ENCODE data around the gene FOXO3.
"Not testable (repeated sequence)": the region's sequence is repeated elsewhere in the genome, so short reads cannot be mapped to it uniquely, and the experiment has no call there.

The FOXO3 gene

DNA sequence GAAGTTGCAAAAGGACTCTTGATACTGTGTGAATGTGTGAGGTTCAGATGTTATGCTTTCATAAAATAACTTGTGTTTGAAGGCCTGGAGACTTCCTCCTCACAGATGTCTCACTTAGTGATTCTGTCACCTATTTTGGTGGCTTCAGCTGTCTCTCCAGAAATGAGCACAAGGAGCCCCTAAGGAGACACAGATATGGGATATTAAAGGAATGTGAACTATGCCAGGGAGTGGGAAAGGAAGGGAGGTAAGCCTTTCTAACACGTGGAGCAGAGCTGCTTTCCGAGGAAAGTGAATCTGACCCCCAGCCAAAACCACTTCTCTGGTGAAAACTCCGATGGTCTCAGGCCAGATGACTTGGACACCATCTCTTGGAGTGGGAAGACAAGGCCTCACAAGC lies 10.5 kb upstream of the FOXO3 start:
- DNase-seq (ENCODE audit: low read depth): no peak
- H3K4me3 ChIP-seq (ENCODE audit: low read depth, low read length): no peak overlapping the region

DNA sequence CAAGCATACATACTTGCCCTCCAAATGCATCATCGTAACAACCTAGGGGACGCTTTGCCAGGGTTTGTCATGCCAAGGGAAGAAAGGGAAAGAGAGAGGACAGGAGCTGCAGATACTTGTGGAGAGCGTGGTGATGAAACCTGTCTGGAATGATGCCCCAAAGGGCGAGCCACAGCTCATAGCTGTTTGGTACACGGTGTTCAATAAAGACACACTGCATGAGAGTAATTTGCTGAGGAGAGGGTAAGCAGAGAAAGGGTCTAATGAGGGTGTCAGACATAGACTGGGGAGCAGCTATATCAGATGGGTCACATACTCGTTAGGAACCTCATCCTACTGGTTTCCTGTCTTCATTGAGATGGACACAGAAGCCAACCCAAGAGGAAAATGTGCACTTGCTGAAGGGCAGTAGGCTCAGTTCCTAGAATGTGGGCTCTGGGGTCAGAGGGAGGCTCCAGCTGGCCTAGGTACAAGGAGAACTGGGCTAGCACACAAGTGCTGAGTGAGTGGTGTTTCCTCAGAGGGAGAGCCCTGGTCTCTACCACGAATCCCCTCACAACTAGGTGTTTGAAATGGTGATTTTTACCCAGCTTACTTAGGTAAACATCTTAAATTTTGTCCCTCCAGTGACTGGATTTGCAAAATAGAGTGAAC lies 5.2 kb upstream of the FOXO3 start:
- no peak for DNase-seq (ENCODE audit: low read depth)

GRCh38 chr6:108556250-108556649 lies 4.5 kb upstream of the FOXO3 start:
- H3K4me3 ChIP-seq (ENCODE audit: low read depth, low read length): no peak overlapping the region
- no peak for DNase-seq (ENCODE audit: low read depth)

More for the DNA sequence above, 5.2 kb upstream of the FOXO3 start:
- H3K4me3 ChIP-seq (ENCODE audit: low read depth, low read length): no peak overlapping the region

DNA sequence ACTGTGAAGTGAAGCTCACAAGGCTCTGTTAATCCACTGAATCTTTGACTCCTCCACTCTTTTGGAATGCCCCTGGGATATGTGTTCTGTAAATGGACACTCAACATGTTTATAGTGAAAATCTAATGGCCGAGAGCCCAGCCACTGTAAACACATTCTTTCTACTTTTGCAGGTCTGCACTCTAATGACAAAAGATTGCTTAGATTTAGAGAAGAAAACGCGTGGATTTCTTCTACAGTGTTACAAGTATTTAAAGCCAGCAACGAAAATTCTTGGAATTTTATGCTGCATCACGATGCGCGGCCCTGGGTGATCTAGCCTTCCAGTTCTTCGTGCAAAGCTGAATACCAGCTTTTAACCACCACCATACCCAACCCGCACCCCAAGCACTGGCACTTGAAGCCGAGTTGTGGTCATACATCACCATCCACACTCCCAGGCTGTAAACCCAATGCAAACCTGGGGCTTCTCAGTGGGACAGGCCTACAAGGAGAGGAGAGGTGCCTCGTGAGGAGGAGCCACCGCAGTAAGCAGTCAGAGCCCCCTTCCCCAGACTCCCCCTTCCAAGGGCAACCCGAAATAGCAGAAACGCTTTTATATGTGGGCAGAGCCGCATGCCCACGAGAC lies 3.7 kb upstream of the FOXO3 start:
- H3K4me3 ChIP-seq (ENCODE audit: low read depth, low read length): peak overlapping the region; percentile 68
- DNase-seq (ENCODE audit: low read depth): no peak

DNA sequence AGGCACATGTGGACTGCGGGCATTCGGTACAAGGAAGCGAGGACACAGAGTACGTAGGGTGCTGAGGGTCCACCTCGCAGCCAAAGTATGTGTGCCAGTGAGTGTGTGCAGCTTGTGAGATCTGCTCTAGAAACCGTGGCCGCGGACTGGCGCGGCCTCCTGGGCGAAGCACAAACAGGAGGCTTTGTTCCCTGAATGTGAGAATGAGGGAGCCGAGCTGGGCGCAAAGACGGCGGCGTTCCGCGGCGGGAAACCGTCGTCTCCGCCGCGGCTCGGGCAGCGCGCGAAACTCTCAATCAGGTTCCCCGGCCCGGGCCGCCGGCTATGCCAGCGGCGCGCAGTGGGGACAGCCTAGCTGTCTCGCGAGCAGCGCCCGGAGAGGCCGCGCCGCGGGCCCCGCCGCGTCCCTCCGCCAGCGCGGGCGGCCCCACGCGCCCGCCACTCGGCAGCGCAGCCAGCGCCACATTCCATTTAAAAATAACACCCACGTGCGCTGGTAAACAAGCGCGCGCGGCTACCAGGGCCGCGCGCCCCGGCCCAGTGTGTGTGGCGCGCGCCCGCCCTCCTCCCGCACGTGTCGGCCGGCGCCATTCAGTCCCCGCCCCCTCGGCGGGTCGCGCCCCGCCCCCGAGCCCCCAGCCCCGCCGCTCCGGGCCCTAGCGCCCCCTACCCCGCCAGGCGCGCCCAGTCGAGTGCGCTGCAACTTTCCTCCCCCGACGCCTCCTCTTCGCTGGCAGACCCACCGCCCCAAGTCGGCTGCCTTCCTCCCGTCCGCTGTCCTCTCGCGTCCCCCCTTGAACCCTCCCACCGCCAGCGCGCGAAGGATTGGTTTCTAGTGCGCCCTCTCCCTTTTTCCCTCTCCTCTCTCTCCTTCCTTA lies 3.0 kb upstream of the FOXO3 start:
- H3K4me3 ChIP-seq (ENCODE audit: low read depth, low read length): peak overlapping the region; percentile 68
- DNase-seq (ENCODE audit: low read depth): no peak

DNA sequence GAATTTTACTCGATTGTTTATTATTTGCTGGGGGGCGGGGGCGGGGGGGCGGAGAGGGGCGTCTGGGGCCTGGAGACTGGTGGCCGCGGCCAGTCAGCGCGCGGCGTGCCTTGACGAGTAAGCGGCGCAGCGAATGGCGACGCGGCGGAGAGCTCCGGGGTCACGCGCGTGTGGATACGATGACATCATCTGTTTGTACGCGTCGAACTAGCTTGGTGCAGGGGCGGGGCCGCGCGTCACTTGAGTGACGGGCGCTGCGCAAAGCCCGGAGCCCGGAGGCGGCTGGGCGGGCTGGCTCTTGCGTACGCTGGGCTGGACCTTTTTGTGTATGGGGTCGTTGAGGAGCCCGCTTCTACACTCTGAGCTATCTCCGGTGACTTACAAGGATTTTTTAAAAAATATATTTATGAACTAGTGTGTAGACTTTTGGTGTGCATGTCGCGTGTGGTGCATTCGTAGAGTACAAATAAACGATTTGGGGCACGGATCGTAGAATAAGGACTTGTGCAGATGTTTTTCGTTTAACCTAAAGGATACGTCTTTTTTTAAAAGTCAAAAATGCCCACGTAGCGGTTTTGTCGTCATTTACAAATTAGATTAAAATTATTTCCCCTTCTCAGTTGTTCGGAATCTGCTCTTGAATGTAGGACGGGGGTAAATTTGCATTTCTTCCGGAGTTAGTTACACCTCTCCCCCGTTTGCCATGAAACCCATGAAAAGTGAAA lies 2.2 kb upstream of the FOXO3 start:
- H3K4me3 ChIP-seq (ENCODE audit: low read depth, low read length): peak overlapping the region; percentile 91
- DNase-seq (ENCODE audit: low read depth): peak; percentile 99

- H3K4me3 ChIP-seq (ENCODE audit: low read depth, low read length): peak overlapping the region; percentile 91
- DNase-seq (ENCODE audit: low read depth): peak; percentile 59
Measured at GRCh38 chr6:108559097-108559883, 1.4 kb upstream of the FOXO3 start.

- peak overlapping the region; percentile 91 for H3K4me3 ChIP-seq (ENCODE audit: low read depth, low read length)
- DNase-seq (ENCODE audit: low read depth): peak; percentile 59
Measured at GRCh38 chr6:108559884-108560462, 744 bp upstream of the FOXO3 start.

DNA sequence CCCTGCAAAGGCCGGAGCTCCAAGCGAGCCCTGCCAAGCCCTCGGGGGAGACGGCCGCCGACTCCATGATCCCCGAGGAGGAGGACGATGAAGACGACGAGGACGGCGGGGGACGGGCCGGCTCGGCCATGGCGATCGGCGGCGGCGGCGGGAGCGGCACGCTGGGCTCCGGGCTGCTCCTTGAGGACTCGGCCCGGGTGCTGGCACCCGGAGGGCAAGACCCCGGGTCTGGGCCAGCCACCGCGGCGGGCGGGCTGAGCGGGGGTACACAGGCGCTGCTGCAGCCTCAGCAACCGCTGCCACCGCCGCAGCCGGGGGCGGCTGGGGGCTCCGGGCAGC lies 561 bp downstream of the FOXO3 start:
- H3K4me3 ChIP-seq (ENCODE audit: low read depth, low read length): peak overlapping the region; percentile 91
- DNase-seq (ENCODE audit: low read depth): not testable (repeated sequence)

- H3K4me3 ChIP-seq (ENCODE audit: low read depth, low read length): peak overlapping the region; percentile 91
- no peak for DNase-seq (ENCODE audit: low read depth)
Measured at GRCh38 chr6:108561742-108562502, 1.2 kb downstream of the FOXO3 start.

DNA sequence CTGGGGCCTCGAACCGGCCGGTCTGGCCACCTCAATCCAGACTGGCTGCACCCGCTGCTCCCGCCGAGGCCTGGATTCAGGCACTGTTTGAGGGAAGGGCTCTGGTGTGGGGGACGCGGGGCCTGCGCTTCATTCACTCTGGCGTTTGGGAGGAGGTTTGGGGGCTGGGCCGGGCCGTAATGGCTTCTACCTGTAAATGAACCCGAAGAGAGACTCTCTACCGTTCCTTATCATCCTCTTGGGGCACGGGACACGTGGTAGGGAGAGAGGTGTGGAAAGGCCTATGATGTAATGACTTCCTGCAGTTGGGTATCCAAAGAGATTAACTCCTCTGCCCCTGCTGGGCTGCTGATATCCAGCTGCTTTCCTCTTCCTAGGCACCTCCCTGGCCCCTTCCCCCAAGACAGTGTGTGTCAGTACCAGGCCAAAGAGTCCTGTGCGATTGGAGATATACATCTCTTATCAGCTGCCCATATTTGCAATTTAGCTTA lies 1.8 kb downstream of the FOXO3 start:
- no peak for DNase-seq (ENCODE audit: low read depth)
- H3K4me3 ChIP-seq (ENCODE audit: low read depth, low read length): peak overlapping the region; percentile 91

DNA sequence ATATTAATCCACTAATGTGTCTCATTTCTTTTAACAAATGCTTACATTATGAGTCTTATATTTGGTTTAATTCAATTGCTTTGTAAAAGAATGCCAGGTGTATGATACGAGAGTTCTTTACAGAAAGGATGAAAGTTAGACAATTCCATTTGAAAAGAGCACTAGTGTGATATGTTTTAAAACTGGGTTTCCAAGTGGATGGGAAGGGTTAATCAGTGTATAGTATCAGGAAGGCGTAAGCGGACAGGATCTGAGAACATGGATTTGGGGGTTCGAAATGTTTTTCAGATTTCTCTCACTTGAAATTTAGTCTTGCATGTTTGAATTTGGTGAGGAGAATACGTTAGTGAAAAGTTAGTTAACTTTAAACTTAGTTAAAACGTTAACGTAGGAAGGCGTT lies 2.6 kb downstream of the FOXO3 start:
- DNase-seq (ENCODE audit: low read depth): no peak
- H3K4me3 ChIP-seq (ENCODE audit: low read depth, low read length): peak overlapping the region; percentile 91

DNA sequence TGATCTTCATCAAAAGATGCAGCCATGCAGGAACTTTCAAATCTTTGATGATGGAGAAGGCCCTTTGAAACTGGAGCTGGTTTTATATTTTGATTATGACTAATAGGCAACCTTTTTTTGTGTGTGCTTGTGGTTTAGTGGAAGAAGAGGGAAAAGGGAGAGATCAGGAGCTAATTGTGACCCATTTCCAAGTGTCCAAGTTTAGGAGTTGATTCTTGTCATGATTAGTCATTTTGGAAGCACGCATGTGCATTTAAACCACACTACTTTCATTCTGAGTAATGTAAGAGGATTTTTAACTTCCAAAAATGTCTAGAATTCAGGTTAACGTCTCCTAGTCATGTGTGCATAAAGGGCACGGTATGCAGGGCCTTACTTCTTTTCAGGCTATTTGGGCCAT lies 3.5 kb downstream of the FOXO3 start:
- H3K4me3 ChIP-seq (ENCODE audit: low read depth, low read length): peak overlapping the region; percentile 91
- peak; percentile 92 for DNase-seq (ENCODE audit: low read depth)

DNA sequence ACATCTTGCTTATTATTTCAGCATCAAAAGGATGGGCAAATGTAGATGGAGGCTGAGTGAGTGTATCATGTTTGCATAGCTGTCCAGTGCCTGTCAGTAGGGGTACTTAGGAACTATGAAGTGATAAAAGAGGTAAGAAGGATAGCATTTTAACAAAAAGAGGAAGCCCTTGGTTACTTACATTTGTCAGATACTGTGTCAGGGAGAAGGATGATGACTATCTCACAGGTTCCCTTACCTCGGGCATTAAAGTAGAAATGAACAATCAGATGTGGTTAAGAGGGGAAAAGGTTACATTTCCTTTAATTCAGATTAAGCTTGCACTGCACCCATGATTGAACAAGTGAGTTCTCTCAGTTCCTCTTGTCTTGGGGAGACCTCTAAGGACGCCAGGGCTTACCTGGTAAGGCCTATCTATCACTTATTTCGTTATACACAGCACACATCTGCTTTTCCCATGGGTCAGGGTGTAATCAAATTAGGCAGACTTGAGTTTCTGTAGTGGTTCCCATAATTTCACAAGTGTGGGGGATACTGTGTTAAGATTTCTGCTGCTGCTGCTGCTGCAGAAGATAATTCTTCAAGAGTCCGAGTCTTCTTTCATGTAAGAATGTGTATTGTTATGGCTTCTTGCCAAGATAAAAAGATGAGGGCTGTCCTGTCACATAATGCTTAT lies 4.5 kb downstream of the FOXO3 start:
- no peak for DNase-seq (ENCODE audit: low read depth)

GRCh38 chr6:108565893-108566292 lies 5.2 kb downstream of the FOXO3 start:
- peak; percentile 67 for DNase-seq (ENCODE audit: low read depth)
- no peak overlapping the region for H3K4me3 ChIP-seq (ENCODE audit: low read depth, low read length)

More for the DNA sequence above, 4.5 kb downstream of the FOXO3 start:
- H3K4me3 ChIP-seq (ENCODE audit: low read depth, low read length): peak overlapping the region; percentile 91

DNA sequence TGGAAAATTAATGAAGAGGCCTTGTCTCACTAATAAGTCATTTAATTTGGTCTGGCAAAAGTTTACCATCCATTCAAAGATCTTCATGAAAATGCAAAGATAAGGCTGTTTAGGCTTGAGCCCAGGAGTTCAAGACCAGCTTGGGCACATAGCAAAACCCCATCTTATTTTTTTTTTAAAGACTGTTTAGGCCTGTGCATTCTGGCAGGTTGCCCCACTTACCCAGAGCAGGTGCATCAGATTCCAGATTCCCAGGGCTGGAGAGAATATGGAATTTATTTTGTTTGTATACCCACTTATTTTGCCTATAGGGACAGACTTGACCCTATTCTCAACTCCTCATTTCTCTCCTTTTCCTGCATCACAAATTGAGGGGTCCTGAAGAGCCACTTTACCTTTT lies 5.7 kb downstream of the FOXO3 start:
- no peak for DNase-seq (ENCODE audit: low read depth)
- H3K4me3 ChIP-seq (ENCODE audit: low read depth, low read length): no peak overlapping the region

- H3K4me3 ChIP-seq (ENCODE audit: low read depth, low read length): no peak overlapping the region
- DNase-seq (ENCODE audit: low read depth): no peak
Measured at GRCh38 chr6:108568101-108568500, 7.4 kb downstream of the FOXO3 start.
